KMS-11 (cell line): ENCODE measurements around the gene PIGZ.

Source experiments
- H2AFZ ChIP-seq: fragments of 200-600 bp; sonication (generic); 2 replicates; pipeline ENCODE4 v1.6.1; 2016; ENCODE audit warnings: antibody characterized with exemption, mixed run types, low read depth
- H3K27ac ChIP-seq: fragments of 200-600 bp; sonication (generic); 2 replicates; pipeline ENCODE4 v1.6.1; 2016; ENCODE audit warnings: mild to moderate bottlenecking, mixed run types
- H3K27me3 ChIP-seq: fragments of 200-600 bp; sonication (generic); 2 replicates; pipeline ENCODE4 v1.6.1; 2017; ENCODE audit warnings: mild to moderate bottlenecking, low read depth, mixed run types, moderate library complexity; ENCODE audit not compliant: insufficient read depth
- H3K36me3 ChIP-seq: fragments of 200-600 bp; sonication (generic); 2 replicates; pipeline ENCODE4 v1.6.1; 2017; ENCODE audit warnings: mild to moderate bottlenecking, mixed run types; ENCODE audit not compliant: insufficient read depth
- H3K4me1 ChIP-seq: fragments of 200-600 bp; sonication (generic); 2 replicates; pipeline ENCODE4 v1.6.1; 2016; ENCODE audit warnings: mild to moderate bottlenecking, low read depth, mixed run types; ENCODE audit not compliant: poor library complexity, severe bottlenecking
- H3K4me2 ChIP-seq: fragments of 200-600 bp; sonication (generic); 2 replicates; pipeline ENCODE4 v1.7.0; 2016; ENCODE audit warnings: mild to moderate bottlenecking, mixed run types
- H3K4me3 ChIP-seq: fragments of 200-600 bp; sonication (generic); IDR thresholded peaks from 2 replicates; pipeline ENCODE4 v1.6.1; 2017; ENCODE audit warnings: low read depth, low read length, mixed read lengths; ENCODE audit not compliant: insufficient read depth
- H3K79me2 ChIP-seq: fragments of 200-600 bp; sonication (generic); 2 replicates; pipeline ENCODE4 v1.6.1; 2016; ENCODE audit warnings: low read depth, mixed run types; ENCODE audit not compliant: insufficient read depth
- H3K9ac ChIP-seq: fragments of 200-600 bp; sonication (generic); 2 replicates; pipeline ENCODE4 v1.6.1; 2016; ENCODE audit warnings: mild to moderate bottlenecking, mixed run types
- H4K20me1 ChIP-seq: fragments of 200-600 bp; sonication (generic); 2 replicates; pipeline ENCODE4 v1.6.1; 2016; ENCODE audit warnings: mild to moderate bottlenecking, mixed run types; ENCODE audit not compliant: insufficient read depth
- TF ChIP-seq, protein P1 (sequence below): fragments of 200-600 bp; sonication (generic); conservative IDR thresholded peaks from 2 replicates; pipeline ENCODE4 v1.6.1; 2017; ENCODE audit warnings: low read depth, mild to moderate bottlenecking, antibody characterized with exemption, low read length, moderate library complexity, mixed read lengths

PIGZ gene

DNA sequence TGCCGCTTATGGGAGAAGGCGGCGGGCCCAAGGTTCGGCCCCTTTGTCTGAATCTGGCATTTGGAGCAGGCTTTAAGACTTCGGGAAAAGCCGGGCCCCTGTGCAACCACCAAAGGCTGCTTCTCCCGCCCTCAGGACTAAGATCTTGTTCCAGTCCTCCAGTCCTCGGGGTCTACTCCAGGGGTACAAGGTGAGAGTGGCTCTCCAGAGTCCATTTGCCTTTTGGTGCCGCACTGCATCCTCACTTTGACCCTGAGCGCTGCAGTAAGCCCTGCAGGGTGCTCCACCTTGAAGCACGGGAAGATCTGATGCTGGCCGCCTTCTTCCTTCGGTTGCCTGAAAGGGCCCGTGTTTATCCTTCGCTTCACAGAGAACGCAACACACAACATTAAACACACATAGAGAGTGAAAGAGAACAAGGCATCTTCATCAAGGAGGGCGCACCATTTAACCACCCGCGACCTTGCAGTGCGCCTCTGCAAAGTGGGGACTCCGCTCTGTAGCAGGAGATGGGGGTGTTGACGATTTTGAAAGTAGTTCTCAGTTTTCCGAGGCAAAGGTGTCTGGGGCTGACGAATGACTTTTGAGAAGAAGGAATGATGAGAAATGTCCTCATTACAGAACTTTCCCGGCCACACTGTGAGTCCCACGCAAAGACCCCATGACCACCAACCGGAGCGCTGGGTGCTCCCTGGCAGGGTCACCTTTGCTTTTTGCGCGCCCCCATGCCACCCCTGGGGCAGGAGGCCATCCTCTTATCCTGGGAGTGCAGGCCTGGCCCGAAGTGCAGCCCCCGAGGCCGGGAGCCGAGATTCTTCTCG, 1.0 kb downstream of the PIGZ start:
- Histone ChIP-seq H2AFZ (peak overlapping the region; percentile 88; the same call in 1 of the 2 replicates), H3K36me3 (no peaks in the 10 kb centered on the region), H3K4me2 (peak overlapping the region; percentile 90), H3K4me1 (peaks cover 3% of the 10 kb centered on the region), H4K20me1 (no peaks in the 10 kb centered on the region), H3K79me2 (no peaks in the 10 kb centered on the region), H3K27me3 (0 out of 2 replicates have a peak, but pooled peaks cover 5% of the 10 kb centered on the region), H3K4me3 (no peak overlapping the region), H3K9ac (no peak overlapping the region), H3K27ac (no peak overlapping the region)
- TF ChIP-seq, protein P1, sequence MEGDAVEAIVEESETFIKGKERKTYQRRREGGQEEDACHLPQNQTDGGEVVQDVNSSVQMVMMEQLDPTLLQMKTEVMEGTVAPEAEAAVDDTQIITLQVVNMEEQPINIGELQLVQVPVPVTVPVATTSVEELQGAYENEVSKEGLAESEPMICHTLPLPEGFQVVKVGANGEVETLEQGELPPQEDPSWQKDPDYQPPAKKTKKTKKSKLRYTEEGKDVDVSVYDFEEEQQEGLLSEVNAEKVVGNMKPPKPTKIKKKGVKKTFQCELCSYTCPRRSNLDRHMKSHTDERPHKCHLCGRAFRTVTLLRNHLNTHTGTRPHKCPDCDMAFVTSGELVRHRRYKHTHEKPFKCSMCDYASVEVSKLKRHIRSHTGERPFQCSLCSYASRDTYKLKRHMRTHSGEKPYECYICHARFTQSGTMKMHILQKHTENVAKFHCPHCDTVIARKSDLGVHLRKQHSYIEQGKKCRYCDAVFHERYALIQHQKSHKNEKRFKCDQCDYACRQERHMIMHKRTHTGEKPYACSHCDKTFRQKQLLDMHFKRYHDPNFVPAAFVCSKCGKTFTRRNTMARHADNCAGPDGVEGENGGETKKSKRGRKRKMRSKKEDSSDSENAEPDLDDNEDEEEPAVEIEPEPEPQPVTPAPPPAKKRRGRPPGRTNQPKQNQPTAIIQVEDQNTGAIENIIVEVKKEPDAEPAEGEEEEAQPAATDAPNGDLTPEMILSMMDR: no peak

DNA sequence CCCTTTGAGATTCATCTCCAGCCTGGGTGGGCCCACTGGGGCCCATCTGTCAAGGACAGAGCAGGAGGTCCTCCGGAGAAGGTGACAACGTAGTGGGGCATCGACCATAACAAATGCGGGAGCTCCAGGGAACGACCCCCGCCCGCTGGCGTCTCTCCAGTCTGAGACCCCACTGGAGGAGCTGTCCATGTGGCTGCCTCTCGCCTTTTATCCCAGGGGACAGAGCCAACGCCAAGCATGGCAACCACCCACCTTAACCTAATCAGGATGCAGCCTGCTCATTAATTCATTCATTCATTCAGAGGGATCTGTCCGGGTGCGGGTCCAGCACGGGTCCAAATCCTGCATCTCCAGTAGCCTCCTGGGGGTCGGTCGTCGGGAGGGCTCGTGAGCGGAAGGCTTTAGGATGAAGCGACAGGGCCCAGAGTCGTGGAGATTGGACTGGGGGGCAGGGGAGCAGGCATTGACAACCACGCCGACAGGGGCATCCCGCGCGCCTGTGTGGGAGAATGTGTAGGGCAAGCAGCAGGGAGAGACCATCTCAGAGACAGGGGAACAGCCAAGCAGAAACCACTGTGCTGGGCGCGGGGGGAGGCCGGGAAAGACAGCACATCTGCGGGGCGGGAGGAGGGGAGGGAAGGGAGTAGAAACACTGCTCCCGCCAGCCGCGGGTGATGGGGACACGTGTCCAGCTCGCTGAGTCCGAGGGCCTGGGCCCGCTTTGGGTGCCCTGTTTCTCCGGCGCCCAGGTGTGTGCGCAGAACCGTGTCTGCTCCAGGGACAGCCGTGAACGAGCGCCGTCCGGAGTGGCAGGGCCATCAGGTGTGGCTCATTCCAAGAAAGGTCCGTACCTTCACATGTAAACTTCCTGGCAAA, 1.9 kb downstream of the PIGZ start:
- no peak overlapping the region for H3K4me3 ChIP-seq
- H3K4me1 ChIP-seq: peaks cover 3% of the 10 kb centered on the region
- no peak overlapping the region for H3K27ac ChIP-seq
- TF ChIP-seq, protein P1: no peak
- no peak overlapping the region for H3K9ac ChIP-seq
- H4K20me1 ChIP-seq: no peaks in the 10 kb centered on the region
- no peak overlapping the region for H2AFZ ChIP-seq
- H3K27me3 ChIP-seq: 0 out of 2 replicates have a peak, but pooled peaks cover 5% of the 10 kb centered on the region
- no peaks in the 10 kb centered on the region for H3K79me2 ChIP-seq
- no peaks in the 10 kb centered on the region for H3K36me3 ChIP-seq
- H3K4me2 ChIP-seq: no peak overlapping the region

DNA sequence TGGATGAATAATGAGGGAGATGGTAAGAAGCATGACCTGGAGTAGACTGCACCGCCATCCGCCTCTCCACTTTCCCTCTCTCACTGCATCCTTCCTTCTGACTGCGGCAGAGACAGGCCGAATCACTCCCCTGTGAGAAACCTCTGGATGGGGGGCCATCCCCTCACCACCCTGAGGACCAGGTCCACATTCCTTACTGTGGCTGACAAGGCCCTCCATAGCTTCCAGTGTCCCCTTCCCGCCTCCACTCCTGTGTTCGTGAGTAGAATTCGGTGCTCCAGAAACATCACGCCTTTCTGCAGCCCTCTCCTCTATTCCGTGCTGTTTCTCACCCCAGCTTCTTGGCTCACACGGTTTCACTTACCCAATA, 2.8 kb downstream of the PIGZ start:
- Histone ChIP-seq H3K4me1 (peaks cover 3% of the 10 kb centered on the region), H3K36me3 (no peaks in the 10 kb centered on the region), H3K4me3 (no peak overlapping the region), H3K4me2 (no peak overlapping the region), H3K27me3 (0 out of 2 replicates have a peak, but pooled peaks cover 4% of the 10 kb centered on the region), H3K79me2 (no peaks in the 10 kb centered on the region), H3K27ac (no peak overlapping the region), H2AFZ (no peak overlapping the region), H4K20me1 (no peaks in the 10 kb centered on the region), H3K9ac (no peak overlapping the region)
- TF ChIP-seq, protein P1: no peak

DNA sequence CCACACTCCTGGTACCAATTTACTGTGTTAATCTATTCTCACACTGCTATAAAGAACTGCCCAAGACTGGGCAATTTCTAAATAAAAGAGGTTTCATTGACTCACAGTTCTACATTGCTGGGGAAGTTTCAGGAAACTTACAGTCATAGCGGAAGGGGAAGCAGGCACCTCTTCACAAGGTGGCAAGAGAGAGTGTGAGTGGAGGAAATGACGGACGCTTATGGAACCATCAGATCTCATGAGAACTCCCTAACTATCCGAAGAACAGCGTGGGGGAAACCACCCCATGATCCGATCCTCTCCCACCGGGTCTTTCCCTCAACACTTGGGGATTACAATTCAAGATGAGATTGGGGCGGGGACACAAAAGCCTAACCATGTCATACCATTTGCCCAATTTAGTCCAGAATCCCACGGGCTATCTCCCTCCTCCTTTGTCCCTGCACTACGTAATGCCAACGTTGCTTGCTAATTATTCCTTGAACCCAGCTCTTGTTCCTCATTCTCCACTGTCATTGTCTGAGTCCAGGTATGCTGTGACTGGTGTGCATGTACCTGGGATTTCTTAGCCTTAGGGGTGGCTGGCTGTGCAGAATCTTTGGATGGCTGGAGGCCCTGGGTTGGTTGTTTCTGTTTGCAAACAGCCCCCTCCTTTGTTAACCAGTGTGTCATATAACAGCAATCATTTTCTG, 3.4 kb downstream of the PIGZ start:
- H3K27me3 ChIP-seq: no peaks in the 10 kb centered on the region
- no peak overlapping the region for H3K27ac ChIP-seq
- no peaks in the 10 kb centered on the region for H3K79me2 ChIP-seq
- peaks cover under 1% of the 10 kb centered on the region for H3K4me1 ChIP-seq
- no peak overlapping the region for H3K4me2 ChIP-seq
- TF ChIP-seq, protein P1: no peak
- no peaks in the 10 kb centered on the region for H4K20me1 ChIP-seq
- no peak overlapping the region for H2AFZ ChIP-seq
- no peak overlapping the region for H3K4me3 ChIP-seq
- H3K36me3 ChIP-seq: no peaks in the 10 kb centered on the region
- no peak overlapping the region for H3K9ac ChIP-seq
